ENCODE results near the gene ROPN1B.
"Not testable (repeated sequence)": the region's sequence is repeated elsewhere in the genome, so short reads cannot be mapped to it uniquely, and the experiment has no call there.

ROPN1B gene

GRCh38 chr3:125968701-125969592, at the start of gene ROPN1B:
Gene ROPN1B, plus strand, starts transcription at chr3:125969178. Its CDS starts 2,877 bp downstream, at chr3:125972055.
- H3K27ac ChIP-seq: peak within 1 kb of the TSS; percentile 97

GRCh38 chr3:125920191-125920590, 48.8 kb upstream of the ROPN1B start:
- H3K27ac ChIP-seq: not testable (repeated sequence)

DNA sequence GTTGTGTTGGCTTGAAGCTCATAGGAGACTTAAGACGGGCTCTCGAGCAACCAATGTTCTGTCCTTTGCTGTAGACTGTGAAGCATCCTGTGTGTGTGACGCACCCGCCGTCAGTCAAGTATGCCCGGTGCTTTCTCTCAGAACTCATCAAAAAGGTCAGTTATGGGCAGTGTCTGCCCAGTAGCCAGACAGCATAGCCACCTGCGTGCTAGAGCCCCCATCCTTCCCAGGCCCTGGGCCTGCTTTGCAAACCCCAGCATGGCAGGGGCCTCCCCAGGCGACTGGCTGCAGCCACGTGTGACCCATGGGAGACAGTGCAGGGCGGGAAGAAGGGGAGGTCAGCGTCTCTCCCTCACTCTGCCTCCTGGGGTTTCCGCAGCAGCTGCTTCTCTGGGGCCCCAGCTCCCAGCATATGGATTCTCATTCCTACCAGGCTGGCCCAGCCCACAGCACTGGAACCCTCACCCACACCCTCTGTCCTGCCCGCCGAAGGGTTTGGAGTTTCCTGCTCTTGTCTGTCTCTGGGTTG, 48.2 kb upstream of the ROPN1B start:
- H3K27ac ChIP-seq: not testable (repeated sequence)

DNA sequence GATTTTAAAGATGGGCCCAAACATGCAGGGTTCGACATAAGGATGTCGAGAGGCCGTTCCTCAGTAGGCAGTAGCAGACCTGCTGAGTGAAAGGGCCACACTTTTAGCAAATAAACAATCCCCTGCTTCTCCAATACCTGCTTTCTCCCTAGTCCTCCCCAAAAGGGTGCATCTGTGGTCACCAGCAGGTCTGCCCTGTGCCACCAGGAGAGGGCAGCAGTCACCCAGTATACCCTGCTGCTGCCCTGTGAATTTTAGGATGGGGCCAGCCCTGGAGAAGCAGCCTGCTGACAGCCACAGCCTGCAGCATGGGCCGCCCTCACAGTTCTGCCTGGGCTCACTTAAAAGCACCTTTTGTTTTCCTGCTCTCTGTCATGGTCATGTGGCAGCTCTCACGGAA, 47.3 kb upstream of the ROPN1B start:
- TF ChIP-seq, protein P1, sequence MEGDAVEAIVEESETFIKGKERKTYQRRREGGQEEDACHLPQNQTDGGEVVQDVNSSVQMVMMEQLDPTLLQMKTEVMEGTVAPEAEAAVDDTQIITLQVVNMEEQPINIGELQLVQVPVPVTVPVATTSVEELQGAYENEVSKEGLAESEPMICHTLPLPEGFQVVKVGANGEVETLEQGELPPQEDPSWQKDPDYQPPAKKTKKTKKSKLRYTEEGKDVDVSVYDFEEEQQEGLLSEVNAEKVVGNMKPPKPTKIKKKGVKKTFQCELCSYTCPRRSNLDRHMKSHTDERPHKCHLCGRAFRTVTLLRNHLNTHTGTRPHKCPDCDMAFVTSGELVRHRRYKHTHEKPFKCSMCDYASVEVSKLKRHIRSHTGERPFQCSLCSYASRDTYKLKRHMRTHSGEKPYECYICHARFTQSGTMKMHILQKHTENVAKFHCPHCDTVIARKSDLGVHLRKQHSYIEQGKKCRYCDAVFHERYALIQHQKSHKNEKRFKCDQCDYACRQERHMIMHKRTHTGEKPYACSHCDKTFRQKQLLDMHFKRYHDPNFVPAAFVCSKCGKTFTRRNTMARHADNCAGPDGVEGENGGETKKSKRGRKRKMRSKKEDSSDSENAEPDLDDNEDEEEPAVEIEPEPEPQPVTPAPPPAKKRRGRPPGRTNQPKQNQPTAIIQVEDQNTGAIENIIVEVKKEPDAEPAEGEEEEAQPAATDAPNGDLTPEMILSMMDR (conservative IDR thresholded peaks at IDR 0.05): peak; percentile 81
- H3K27ac ChIP-seq: not testable (repeated sequence)

- not testable (repeated sequence) for H3K27ac ChIP-seq
Observed at GRCh38 chr3:125923324-125924115, 45.5 kb upstream of the ROPN1B start.

DNA sequence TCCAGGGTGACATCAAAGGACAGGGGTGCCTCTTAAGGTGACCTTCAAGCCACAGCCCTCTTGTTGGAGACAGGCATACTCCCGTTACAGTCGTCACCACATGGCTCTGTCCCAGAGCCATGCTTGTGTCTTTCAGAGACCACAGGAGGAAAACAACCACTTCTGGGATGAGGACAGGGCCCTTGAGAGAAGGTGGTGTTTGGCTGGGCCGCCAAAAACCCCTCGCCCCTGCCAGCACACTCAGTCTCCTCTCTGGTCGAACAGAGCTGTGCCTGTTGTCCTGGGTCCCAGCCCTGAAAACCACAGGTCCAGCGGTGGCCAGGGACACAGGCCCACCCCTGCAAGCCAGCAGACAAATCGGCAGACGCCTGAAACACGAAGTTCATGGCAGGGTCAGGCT, 44.7 kb upstream of the ROPN1B start:
- not testable (repeated sequence) for H3K27ac ChIP-seq

DNA sequence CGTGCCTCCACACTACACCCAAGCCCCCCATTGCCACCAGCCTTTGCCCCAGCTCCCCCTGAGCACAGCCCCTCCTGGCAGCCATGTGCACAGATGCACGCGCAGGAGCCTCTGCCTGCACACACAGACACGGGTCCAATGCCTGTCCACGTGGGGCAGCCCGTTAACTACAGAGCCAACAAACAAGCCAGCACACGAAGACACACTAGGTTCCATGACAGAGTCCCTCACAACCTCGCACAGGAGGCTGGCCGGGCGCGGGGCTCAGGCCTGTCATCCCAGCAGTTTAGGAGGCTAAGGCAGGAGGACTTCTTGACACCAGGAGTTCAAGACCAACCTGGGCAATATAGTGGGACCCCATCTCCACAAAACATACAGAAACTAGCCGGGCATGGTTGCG, 43.3 kb upstream of the ROPN1B start:
- H3K27ac ChIP-seq: not testable (repeated sequence)

GRCh38 chr3:125928771-125929545, 40.0 kb upstream of the ROPN1B start:
- TF ChIP-seq, protein P1 (conservative IDR thresholded peaks at IDR 0.05): peak; percentile 82
- H3K27ac ChIP-seq: 0 out of 2 replicates have a peak overlapping the region, but pooled peaks have one; percentile 34

GRCh38 chr3:125929765-125930164, 39.2 kb upstream of the ROPN1B start:
- not testable (repeated sequence) for H3K27ac ChIP-seq

DNA sequence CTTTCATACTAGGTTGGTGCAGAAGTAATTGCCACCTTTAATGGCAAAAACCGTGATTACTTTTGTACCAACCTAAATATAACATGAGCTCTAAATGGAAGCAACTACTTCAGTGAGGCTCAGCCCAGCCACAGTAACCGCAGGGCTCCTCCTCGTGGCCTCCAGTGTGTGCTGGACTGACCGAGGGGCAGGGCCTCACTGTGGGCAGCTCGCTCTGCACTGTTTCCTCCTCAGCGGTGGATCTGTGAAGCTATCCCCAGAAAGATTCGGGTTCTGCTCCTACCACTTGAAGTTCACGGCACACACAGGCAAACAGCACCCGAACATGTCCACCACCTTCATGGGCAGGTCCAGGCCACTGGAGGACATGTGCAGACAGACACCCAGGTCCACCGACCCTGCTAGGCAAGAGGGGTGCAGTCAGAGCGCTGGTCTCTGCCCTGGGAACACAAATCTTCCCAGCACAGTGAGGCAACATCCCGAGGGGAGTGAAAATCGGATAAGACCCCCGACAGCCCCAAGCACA, 37.6 kb upstream of the ROPN1B start:
- H3K27ac ChIP-seq: not testable (repeated sequence)

- not testable (repeated sequence) for H3K27ac ChIP-seq
Observed at GRCh38 chr3:125933397-125934173, 35.4 kb upstream of the ROPN1B start.

- H3K27ac ChIP-seq: peak overlapping the region; percentile 57
Observed at GRCh38 chr3:125935252-125935874, 33.6 kb upstream of the ROPN1B start.

GRCh38 chr3:125936210-125936815, 32.7 kb upstream of the ROPN1B start:
- H3K27ac ChIP-seq: peak overlapping the region; percentile 57

GRCh38 chr3:125936891-125937290, 32.1 kb upstream of the ROPN1B start:
- peak overlapping the region; percentile 57 for H3K27ac ChIP-seq

DNA sequence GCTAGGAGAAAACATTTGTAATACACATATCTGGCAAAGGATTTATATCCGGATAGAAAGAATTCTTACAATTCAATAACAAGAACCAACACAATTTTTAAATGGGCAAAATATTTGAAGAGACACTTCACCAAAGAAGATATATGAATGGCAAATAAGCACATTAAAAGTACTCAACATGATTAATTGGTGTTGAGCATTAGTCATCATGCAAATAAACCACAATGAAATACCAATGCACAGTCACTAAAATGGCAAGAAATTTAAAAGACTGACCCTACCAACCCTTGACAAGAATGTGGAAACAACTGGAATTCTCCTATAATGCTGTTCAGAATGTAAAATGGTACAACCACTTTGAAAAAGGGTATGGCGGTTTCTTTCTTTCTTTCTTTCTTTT, 21.2 kb upstream of the ROPN1B start:
- not testable (repeated sequence) for H3K27ac ChIP-seq

GRCh38 chr3:125948901-125949300, 20.1 kb upstream of the ROPN1B start:
- not testable (repeated sequence) for H3K27ac ChIP-seq
